GM18909 (cell line): Measurements from ENCODE around the gene GAK.

Source experiments
- ATAC-seq: cut with Tn5 transposase; IDR thresholded peaks from one replicate; pipeline ENCODE4 v1.9.1; 2021; ENCODE audit warnings: mild to moderate bottlenecking; ENCODE audit not compliant: unreplicated experiment, poor library complexity

Gene GAK

DNA sequence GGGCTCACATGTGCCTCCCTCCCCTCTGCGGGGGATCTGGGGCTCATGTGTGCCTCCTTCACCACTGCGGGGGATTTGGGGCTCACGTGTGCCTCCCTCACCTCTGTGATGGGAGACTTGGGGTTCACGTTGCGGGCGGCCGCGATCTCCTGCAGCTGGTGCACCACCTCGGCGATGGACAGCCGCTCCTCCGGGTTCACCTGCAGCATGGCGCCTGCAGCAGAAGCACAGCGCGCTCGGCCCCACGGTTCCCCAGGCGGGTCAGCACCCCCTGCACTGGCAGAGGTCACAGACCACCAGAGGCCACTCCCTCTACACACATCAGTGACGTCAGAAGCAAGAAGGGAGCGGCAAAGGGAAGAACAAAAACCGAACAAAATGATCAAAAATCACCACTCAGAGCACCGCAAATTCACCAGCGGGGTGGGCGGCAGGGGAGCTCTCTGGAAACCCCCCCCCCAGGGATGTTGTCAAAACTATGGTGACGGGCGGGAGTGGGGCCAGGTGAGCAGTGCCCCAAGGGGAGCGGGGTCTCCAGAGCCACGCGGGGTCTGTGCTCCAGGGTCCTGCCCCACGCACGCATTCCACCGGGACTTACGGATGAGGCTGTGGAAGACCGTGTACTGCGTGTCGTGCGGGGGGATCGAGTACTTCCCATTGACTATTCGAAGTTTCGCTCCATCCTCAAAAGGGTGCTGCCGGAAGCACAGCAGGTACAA is 38.7 kb downstream of the GAK start:
- no peak for ATAC-seq

DNA sequence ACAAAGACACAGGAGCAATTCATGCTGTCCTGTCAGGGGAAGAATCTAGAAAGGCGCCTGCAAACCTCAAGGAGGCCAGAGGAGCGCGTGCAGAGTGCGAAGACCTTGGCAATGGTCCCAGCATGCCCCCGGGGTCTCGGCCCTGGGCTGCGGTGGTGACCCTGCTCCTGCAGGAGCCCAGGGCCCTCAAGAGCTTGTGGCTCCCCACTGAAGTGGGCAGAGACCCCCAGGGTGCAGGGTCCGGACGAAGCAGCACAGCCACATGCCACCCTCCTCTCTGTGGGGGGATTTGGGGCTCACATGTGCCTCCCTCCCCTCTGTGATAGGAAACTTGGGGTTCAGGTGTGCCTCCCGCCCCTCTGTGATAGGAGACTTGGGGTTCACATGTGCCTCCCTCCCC is 39.3 kb downstream of the GAK start:
- ATAC-seq = no peak

DNA sequence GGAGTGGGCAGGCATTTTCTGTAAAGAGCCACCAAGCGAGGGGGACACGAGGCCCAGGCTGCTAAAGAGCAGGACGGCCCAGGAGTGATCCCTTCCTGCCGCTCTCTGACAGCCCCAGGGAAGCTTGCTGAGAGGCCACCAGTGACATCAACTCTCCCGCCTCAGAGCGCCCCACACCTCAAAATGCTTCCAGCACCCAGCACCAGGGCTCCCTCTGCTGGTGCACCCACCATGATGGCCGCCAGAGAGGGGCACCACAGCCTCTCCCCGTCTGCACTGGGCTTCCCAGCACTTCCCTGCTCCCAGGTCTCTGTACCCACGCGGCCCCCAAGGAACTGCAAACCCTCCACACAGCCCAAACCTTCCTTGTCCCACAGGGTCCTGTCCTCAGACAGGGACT is 40.4 kb downstream of the GAK start:
- no peak for ATAC-seq

DNA sequence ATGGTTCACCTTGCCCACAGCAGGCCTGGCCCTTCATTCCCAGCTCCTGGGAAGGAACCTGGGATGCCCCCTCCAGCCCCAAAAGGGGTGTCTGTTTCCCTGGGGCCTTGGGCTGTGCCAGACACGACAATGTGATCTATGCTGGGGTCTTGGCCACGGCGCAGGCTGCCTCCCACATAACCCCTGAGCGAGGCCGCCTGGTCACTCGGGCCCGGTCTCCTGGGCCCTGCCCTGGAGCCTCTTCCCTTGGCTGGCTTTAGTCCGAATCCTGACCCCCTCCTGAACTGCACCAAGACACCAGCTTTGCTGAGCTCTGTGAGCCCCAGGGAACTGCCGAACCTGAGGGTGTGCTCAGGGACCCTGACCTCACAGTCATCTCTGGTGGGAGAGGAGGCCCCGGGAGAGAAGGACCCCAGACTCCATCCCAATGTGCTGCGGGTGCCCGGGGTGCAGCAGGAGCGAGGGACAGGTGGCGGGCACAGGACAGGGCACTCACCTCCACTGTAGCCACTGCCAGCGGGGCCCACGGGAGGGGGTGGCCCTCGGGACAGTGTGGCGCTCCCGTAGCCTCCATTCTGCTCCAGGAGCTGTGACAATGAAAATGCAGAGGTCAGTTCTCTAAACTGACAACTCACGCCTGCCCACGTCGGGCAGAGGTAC is 42.0 kb downstream of the GAK start:
- no peak for ATAC-seq

DNA sequence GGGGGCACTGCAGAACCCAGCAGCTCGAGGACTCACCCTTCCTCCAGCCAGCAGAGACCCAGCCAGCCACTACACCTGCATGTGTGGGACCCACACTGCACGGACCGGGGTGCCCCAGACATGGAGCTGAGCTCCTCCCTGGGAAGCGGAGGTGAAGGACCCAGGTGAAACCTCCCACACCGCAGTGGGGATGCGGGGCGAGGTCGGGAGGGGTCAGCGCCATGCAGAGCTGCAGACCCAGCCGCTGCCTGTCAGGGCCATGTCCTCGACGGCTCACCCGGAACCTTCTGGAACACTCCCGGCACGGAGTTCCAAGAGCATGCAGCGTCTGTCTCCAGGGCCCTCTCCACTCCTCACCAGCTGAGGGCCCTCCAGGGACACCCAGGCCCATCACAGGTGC is 42.6 kb downstream of the GAK start:
- ATAC-seq = no peak

DNA sequence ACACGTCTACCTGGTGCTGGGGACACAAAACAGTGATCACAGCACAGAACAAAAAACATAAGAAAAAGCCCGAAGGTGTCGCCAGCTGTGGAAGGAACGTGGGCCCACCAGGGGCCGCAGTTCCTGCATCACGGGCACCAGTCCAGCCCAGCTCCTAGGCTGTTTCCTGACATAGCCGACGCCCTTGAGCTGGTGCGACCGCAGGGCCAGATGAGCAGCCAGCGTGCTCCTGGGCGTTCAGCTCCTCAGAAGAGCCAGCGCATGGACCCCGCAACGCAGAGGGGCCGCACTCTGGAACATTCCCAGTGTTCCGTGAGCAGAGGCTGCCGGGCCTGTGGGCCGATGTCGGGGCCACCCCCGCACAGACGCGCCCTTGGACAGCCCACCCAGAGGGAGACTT is 44.1 kb downstream of the GAK start:
- ATAC-seq = no peak

DNA sequence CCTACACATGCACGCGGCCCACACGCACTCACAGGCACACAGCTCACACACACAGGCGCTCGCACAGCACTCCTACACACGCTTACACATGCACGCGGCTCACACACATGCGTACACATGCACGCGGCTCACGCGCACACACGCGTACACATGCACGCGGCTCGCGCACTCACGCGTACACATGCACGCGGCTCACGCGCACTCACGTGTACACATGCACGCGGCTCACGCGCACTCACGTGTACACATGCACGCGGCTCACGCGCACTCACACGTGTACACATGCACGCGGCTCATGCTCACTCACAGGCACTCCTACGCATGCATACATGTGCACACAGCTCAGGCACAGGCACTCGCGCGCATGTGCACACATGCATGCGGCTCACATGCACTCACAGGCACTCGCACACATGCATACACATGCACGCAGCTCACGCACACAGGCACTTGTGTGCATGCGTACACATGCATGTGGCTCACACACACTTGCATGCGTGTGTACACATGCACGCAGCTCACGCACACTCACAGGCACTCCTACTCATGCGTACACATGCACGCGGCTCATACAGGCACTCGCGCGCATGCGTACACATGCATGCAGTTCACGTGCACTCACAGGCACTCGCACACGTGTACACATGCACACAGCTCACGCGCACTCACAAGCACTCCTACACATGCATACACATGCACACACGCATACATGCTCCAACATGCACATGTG is 44.9 kb downstream of the GAK start:
- no peak for ATAC-seq

DNA sequence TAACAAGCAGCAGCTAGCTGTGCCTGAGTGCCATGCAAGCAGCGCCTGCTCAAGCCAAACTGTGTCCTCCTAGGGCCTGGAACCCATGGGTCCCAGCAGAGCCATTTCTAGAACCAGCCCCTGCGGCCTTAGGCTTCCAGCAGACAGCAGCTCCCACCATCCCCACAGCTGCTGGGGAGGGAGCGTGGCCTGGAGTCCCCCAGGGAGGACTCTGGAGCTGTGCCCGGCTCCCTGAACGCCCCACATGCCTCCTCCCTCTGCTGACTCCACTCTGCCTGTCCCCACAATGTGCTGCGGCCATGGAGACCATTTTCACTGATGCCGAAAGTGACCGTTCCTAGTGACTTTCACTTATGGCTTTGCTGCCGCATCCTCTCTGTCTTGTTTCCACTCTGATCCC is 45.9 kb downstream of the GAK start:
- ATAC-seq = no peak

DNA sequence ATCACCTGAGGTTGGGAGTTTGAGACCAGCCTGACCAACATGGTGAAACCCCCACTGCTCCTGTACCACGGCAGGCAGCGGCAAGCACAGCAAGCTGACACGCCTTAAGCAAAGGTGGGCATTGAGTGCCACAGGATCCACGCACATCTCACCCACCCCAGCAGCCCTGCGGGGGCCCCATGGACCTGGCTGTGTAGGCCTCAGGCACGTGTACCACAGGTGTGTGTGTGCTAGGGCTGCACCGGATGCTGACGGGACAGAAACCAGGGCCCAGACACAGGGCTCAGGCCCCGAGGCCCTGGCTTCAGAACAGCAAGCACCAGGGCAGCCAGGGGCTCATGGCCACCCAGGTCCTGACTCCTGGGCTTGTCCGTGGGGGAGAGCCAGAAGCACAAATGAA is 46.8 kb downstream of the GAK start:
- no peak for ATAC-seq

DNA sequence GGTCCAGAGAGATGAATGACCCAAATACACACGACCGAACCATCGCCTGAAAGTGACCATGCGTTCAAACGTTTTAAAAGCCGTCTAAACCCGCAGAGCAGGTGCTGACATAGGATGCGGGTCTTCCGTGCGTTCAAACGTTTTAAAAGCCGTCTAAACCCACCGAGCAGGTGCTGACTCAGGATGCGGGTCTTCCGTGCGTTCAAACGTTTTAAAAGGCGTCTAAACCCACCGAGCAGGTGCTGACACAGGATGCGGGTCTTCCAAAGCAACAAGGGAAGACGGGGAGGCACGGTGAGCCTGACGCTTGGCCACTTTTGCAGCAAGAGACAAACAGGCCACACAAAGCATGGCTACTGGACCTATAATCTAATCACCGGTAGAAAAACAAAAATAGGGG is 47.2 kb downstream of the GAK start:
- no peak for ATAC-seq

DNA sequence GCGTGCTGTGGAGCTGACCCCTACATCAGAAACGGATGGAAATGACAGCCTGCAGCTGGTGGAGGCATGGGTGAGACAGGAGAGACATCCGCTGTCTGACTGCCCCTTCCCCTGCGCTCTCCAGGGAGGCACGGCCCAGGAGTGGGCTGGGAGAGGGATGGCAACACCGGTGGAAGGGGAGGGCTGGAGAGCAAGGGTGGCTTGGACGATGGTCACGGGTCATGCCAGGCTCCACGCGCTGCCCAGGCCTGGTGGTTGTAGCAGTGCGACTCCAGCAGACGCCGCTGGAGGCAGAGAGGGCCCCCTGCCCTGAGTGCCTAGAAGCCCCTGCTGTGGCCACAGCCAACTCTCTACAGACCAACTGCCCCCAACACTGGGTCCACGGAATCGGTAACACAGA is 47.9 kb downstream of the GAK start:
- ATAC-seq = no peak

DNA sequence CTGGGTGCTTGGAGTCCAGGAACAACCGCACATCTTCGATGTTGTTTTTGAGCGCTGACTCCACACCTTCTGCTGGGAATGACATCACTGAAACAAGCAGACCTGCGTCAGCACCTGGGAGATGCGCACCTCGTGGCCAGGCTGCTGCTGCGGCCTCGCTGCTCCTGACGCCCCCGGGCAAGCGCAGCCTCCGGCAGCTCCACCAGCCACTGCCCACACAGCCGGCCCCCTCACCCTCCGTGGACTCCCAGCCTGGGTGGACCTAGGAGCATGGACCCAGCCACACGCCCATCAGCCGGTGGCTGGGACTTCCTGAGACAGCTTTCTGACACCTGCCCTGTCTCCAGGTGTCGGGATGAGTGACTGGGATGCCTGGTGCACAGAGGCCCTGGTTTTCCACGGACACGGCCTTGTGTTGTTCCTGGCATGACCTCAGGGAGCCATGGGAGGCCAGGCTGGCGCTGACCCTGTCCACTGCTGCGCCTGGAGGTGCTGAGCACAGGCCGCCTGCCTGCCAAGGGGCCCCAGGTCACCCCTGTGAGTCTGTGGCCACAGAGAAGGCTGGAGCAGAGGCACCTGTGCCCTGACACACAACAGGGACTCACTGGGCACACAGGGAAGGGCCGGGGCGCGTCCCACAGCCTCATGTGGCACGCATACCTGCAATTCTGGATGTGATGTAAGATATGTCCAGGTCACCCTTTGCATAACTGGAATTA is 48.6 kb downstream of the GAK start:
- ATAC-seq = no peak

DNA sequence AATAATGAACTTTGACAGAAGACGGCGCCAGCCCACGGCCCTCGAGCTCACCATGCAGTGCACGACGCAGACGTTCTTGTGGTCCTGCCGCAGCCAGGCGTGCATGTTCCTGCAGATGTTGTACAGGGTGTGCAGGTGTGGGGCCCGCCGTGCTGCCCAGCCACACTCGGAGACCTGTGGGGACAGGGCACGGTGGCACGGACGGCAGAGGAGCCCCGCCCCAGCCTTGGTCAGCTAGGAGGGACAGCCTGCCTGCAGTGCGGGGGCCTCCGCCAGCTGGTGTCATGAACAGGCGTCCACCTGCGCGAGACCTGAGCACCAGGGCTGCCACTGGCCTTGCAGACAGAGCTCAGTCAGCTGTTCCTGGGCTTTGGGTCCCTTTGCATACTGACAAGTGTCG is 49.5 kb downstream of the GAK start:
- no peak for ATAC-seq

DNA sequence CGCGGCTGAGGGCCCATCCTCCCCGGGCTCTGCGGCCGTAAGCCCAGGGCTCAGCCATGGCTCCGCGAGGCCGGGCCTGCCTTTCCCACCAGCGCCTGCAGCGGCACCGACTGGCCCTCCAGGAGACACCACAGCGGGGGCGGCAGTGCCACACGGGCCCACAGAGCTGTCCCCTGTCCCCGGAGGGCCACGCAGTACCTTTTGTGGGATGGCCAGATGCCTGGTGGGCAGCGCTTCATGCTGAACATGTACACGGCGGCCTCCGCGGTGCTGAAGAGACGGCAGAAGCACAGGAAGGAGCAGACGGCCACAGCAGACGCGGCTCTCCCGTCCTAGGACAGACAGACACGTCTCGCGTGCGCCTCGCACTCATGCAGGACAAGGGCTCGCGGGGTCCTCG is 50.4 kb downstream of the GAK start:
- no peak for ATAC-seq

DNA sequence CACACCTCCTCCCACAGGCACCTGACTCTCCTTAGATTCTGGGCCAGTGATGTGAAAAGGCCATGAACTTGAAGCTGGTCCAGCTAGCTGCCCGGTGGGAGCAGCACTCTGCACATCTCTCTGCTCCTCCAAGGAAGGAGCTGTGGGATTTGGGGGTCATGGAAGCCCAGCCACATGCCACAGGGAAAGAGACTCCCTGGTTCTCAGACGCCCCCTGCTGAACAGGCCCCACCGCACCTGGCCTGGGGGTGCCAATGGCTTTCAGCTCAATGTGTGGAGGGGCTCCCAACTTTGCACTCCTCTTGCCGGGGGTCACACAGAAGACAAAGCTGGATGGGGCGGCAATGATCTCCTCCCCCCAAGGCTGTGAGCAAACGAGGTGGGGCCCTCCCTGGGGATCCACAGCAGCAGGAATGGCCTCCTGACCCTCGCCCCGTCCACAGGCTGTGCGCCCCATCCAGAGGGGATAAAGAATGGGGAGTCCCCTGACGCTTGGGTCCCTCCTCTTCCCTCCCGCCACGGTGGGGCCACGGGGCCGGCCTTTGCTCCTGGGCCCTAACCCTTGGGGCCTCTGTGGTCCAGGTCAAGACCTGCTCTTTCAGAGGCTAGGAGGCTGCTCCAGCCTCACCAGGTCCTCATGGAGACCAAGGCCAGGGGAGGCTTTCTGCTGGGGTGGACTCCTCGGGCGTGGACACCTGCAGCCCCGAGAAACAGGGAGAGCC is 51.3 kb downstream of the GAK start:
- ATAC-seq = no peak

DNA sequence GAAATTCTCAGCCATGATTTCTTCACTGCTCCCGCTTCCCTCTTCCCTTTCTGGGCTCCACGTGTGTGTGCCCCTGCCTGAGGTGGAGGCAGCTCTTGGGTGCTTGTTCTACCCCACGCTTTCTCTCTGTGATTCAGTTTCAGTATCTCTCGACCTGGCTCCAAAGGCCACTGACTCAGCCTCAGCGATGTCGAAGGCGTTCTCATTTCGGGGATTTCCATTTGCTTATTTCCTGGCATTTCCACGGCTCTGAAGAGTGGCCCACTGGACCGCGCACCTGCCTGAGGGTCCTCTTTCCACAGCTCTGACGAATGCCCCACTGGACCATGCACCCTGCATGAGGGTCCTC is 52.4 kb downstream of the GAK start:
- no peak for ATAC-seq

DNA sequence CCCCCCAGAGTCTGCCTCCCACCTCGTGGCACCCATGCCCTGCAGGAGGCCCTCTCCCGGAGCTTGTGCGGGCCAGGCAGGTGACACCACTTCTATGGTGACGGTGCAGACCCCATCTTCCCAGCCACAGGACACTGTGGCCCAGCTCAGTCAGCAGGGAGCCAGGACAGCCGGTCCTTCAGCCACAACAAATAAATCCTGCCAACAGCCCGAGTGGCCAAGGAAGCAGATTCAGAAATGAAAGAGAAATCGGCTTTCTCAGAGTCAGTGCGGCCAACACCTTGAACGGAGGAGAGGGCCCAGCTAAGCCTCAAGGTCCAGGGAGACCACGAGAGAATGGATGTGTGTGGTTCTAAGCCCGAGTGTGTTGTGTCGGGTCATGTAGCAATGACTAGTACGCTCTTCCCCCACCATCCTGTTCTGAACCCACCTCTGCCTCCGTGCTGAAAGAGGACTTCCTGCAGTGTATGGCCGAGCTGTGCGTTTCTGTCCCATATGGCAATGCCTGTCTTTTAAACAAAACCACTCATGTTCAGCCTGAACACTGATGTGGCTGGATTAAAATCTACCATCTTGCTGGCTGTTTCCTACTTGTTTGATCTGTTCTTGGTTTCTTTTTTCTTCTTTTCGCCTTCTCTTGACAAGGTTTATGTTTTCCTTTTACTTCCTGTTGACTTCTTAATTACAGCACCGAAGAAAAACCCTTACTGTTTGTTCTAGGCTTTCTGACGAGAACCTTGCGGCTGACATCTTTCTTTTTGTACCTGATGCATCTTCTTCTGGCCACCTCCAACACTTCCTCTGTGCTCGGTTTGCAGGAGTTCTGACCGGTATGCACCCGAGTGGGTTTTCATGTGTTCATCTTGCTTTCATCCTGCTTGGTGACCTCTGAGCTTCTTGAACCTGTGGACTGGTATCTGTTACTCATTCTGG is 53.1 kb downstream of the GAK start:
- ATAC-seq = no peak

DNA sequence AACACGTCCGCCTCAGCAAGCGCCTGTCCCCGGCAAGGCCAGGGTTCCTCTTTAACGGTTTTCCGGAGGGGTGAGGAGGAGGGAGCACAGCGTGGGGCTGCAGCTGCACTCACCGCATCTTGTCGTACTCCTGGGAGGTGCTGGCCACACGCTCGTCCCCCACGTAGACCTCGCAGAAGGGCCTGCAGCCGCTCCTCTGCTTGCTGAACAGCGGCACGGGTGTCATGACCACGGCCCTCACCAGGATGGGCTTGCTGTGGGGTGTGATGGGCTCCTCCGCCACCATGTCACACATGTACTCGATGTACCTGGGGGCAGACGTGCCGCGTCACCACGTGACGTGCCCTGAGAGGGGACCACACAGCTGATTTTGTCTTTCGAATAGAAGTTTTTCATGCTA is 54.6 kb downstream of the GAK start:
- no peak for ATAC-seq

DNA sequence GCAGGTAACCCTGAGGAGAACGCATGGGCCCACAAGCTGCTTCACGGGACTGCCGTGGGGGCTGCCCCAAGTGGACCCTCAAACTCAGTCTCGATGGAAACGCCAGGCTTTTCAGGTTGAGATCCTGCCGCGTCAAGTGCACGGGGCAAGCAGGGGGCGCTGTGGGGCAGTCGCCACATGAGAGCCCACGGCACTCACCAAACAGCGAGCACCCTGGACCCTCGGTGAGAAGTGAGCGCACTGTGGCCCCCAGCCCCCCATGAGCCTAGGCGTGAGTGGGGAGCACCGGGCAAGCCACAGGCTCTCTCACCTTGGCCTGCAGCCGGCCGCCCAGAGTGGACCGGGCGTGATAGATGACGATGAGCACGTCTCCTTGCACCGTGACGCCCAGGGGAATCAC is 55.3 kb downstream of the GAK start:
- ATAC-seq = no peak
